Measurements from ENCODE around the gene TOPBP1. TPM values are rescaled to one million over a fixed set of nuclear protein-coding genes. Genes with fewer than 3 reads are reported as not detected.

The TOPBP1 gene
- total and polyA plus RNA-seq, 2 of the 8 experiments (the other 6 are each of a cell fraction or from before 2014, with no cell fraction given), result 19.7 to 35.9 TPM

DNA sequence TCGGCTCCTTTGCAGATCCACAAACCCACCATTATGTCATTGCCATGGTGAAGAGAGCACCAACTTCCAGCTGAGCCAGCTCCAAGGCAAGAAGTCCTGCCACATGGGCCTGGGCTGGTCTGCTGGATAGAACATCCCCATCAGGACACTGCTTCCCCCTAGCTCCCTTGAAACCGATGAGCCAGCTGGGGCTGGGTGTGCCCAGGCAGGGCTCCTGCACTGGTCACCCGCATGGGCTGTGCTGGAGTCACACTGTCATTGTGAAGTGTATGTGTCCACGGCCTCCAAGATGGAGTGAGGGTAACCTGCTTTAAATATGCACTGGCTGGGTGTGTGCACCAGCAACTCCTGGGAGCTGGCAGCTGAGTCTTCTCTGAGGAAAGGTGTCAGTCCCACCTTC, 31.0 kb upstream of the TOPBP1 start:
- H2BK15ac ChIP-seq (ENCODE audit: low read length), result no peak overlapping the region
- H4K20me1 ChIP-seq (replicated peaks in 1 of 2; ENCODE audit: control insufficient read depth in 1 of 2, insufficient read depth in 2 of 2, low read length in 2 of 2), result no peaks in the 10 kb centered on the region
- no peak overlapping the region for H2AFZ ChIP-seq (ENCODE audit: low read length)
- ChIA-PET CTCF (ENCODE audit: partially characterized antibody) (interaction anchor here (0.5 to 1.6 kb wide), 7 partner anchors 9 to 379 kb away, joined by 3 to 4 read pairs (median 4); no protein-coding TSS in a partner anchor), POLR2A (ENCODE audit: partially characterized antibody) (no interaction called here)
- H4K91ac ChIP-seq (replicated peaks; ENCODE audit: insufficient read length, low read length), result no peak overlapping the region
- H2AK5ac ChIP-seq (ENCODE audit: low read depth, low read length), result no peak overlapping the region
- H3K36me3 ChIP-seq (ENCODE audit: control insufficient read depth in 2 of 4, insufficient read depth in 4 of 4, low read length in 3 of 4), result no peaks in the 10 kb centered on the region
- H3K14ac ChIP-seq (ENCODE audit: insufficient read length), result no peak overlapping the region
- no peak overlapping the region for H3K18ac ChIP-seq (ENCODE audit: extremely low read depth, low read length)
- no peak overlapping the region for H3K9ac ChIP-seq (replicated peaks in 1 of 4; ENCODE audit: extremely low read depth in 1 of 4, low read depth in 3 of 4, low read length in 3 of 4)
- no peak overlapping the region for H3K4me2 ChIP-seq (ENCODE audit: insufficient read depth in 1 of 2, low read depth in 2 of 2, low read length in 2 of 2)
- H2BK20ac ChIP-seq (ENCODE audit: low read length), result no peak overlapping the region
- H2BK5ac ChIP-seq (ENCODE audit: low read depth, low read length), result no peak overlapping the region
- no peak for TF ChIP-seq SIX5 (IDR thresholded peaks at IDR 0.05; ENCODE audit: low read depth, low read length)
- no peak for TF ChIP-seq CBX8 (IDR thresholded peaks at IDR 0.05; ENCODE audit: borderline replicate concordance, low read depth, low read length)
- no peak for TF ChIP-seq CTBP2 (IDR thresholded peaks at IDR 0.05; ENCODE audit: borderline replicate concordance, insufficient read depth, insufficient read length, low read length)
- TF ChIP-seq RNF2 (IDR thresholded peaks at IDR 0.05; ENCODE audit: borderline replicate concordance, low read depth, low read length, missing control alignments, poor library complexity, severe bottlenecking), result no peak
- no peak for TF ChIP-seq PHF8 (conservative IDR thresholded peaks at IDR 0.05; ENCODE audit: low read depth, low read length)
- no peak for TF ChIP-seq SRF (IDR thresholded peaks at IDR 0.05; ENCODE audit: low read depth, low read length)
- TF ChIP-seq HDAC6 (IDR thresholded peaks at IDR 0.05; ENCODE audit: low read depth, low read length), result no peak
- TF ChIP-seq NRF1 (IDR thresholded peaks at IDR 0.05; ENCODE audit: low read depth, low read length), result no peak
- TF ChIP-seq MAFK (IDR thresholded peaks at IDR 0.05; ENCODE audit: low read depth, low read length), result no peak
- no peak for TF ChIP-seq POLR2AphosphoS5 (IDR thresholded peaks at IDR 0.05; ENCODE audit: low read depth, low read length)
- TF ChIP-seq, protein P1, sequence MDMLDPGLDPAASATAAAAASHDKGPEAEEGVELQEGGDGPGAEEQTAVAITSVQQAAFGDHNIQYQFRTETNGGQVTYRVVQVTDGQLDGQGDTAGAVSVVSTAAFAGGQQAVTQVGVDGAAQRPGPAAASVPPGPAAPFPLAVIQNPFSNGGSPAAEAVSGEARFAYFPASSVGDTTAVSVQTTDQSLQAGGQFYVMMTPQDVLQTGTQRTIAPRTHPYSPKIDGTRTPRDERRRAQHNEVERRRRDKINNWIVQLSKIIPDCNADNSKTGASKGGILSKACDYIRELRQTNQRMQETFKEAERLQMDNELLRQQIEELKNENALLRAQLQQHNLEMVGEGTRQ (IDR thresholded peaks at IDR 0.05; ENCODE audit: low read length), result no peak
- no peak overlapping the region for H2BK120ac ChIP-seq (replicated peaks; ENCODE audit: low read depth, low read length)
- H4K5ac ChIP-seq (ENCODE audit: insufficient read length, low read depth, low read length), result no peak overlapping the region
- 53% methylated on average over 4 of the region's 4 CpGs; no CpG with 5 or more reads in 1 of the 2 experiments for WGBS, 2 experiments (ENCODE audit: extremely low coverage in 1 of 2, insufficient coverage in 1 of 2, insufficient read length in 1 of 2, insufficient replicate concordance in 2 of 2, low coverage in 1 of 2, low lambda C conversion rate in 2 of 2, missing lambda C conversion rate in 1 of 2)
- no peaks in the 10 kb centered on the region for H3K27me3 ChIP-seq (replicated peaks in 1 of 4; ENCODE audit: control insufficient read depth in 3 of 4, extremely low read depth in 1 of 4, insufficient read depth in 3 of 4, low read length in 3 of 4)
- no peaks in the 10 kb centered on the region for H3K9me3 ChIP-seq (ENCODE audit: insufficient read depth in 2 of 2, low read depth in 1 of 2, low read length in 1 of 2)
- H3K4me3 ChIP-seq (ENCODE audit: extremely low read depth in 1 of 4, insufficient read depth in 2 of 4, low read depth in 3 of 4, low read length in 4 of 4), result no peak overlapping the region
- no peaks in the 10 kb centered on the region for H3K23me2 ChIP-seq (ENCODE audit: low read depth, low read length)
- no peak overlapping the region for H3K56ac ChIP-seq (replicated peaks; ENCODE audit: insufficient read length, low read depth, low read length)
- DNase-seq (ENCODE audit: low read depth in 1 of 2, low spot score in 2 of 2) (no peak), FAIRE-seq (no peak)
- no peaks in the 10 kb centered on the region for H3K79me1 ChIP-seq (ENCODE audit: low read depth, low read length)
- no peak overlapping the region for H3K27ac ChIP-seq (ENCODE audit: low read depth, low read length)
- no peaks in the 10 kb centered on the region for H3K4me1 ChIP-seq (replicated peaks in 1 of 4; ENCODE audit: control insufficient read depth in 3 of 4, insufficient read depth in 4 of 4, low read length in 3 of 4)
- no peak overlapping the region for H2BK12ac ChIP-seq (ENCODE audit: low read depth, low read length)
- no peak overlapping the region for H3K4ac ChIP-seq (replicated peaks; ENCODE audit: insufficient read length, low read depth, low read length)
- no peaks in the 10 kb centered on the region for H3K79me2 ChIP-seq (ENCODE audit: control insufficient read depth in 1 of 2, insufficient read depth in 2 of 2, low read length in 2 of 2)
- no peak overlapping the region for H3K23ac ChIP-seq (ENCODE audit: insufficient read length)
- no peak overlapping the region for H4K8ac ChIP-seq (ENCODE audit: extremely low read depth, insufficient read depth, low read length)

Measured in H1 (cell line).